WERI-Rb-1 (cell line): ENCODE results near the gene FAM43A.

Experiments used
- DNase-seq: peaks from one replicate; pipeline ENCODE4 v3.0.0-alpha.2; 2020
- H3K27ac ChIP-seq: fragments of 250-450 bp; sonication (Bioruptor Pico); 2 replicates; pipeline ENCODE4 v1.5.1; 2020; ENCODE audit warnings: mild to moderate bottlenecking, moderate library complexity
- H3K27me3 ChIP-seq: fragments of 250-450 bp; sonication (Bioruptor Pico); 2 replicates; pipeline ENCODE4 v1.5.1; 2021; ENCODE audit warnings: mild to moderate bottlenecking, low read depth, moderate library complexity; ENCODE audit not compliant: insufficient read depth, severe bottlenecking
- H3K36me3 ChIP-seq: fragments of 250-450 bp; sonication (Bioruptor Pico); 2 replicates; pipeline ENCODE4 v1.5.1; 2020; ENCODE audit warnings: mild to moderate bottlenecking, moderate library complexity
- H3K4me3 ChIP-seq: 2 replicates; pipeline ENCODE4 v1.5.1; 2011; ENCODE audit warnings: low read depth, mild to moderate bottlenecking, control low read depth, low read length
- H3K9me3 ChIP-seq: fragments of 250-450 bp; sonication (Bioruptor Pico); 2 replicates; pipeline ENCODE4 v1.5.1; 2021; ENCODE audit warnings: mild to moderate bottlenecking, moderate library complexity; ENCODE audit not compliant: severe bottlenecking
- TF ChIP-seq, protein P1 (sequence below): IDR thresholded peaks from 2 replicates; pipeline ENCODE4 v1.5.1; 2011; ENCODE audit warnings: low read depth, mild to moderate bottlenecking, control low read depth, inconsistent platforms, low read length

Gene FAM43A, protein sequence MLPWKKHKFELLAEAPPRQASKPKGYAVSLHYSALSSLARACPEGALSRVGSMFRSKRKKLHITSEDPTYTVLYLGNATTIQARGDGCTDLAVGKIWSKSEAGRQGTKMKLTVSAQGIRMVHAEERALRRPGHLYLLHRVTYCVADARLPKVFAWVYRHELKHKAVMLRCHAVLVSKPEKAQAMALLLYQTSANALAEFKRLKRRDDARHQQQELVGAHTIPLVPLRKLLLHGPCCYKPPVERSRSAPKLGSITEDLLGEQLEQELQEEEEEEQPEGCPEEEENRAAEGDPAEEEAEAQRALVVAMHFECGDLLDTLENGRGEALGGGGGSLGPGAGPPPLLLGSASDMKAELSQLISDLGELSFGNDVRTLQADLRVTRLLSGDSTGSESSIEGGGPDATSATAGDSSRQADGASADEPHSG

DNA sequence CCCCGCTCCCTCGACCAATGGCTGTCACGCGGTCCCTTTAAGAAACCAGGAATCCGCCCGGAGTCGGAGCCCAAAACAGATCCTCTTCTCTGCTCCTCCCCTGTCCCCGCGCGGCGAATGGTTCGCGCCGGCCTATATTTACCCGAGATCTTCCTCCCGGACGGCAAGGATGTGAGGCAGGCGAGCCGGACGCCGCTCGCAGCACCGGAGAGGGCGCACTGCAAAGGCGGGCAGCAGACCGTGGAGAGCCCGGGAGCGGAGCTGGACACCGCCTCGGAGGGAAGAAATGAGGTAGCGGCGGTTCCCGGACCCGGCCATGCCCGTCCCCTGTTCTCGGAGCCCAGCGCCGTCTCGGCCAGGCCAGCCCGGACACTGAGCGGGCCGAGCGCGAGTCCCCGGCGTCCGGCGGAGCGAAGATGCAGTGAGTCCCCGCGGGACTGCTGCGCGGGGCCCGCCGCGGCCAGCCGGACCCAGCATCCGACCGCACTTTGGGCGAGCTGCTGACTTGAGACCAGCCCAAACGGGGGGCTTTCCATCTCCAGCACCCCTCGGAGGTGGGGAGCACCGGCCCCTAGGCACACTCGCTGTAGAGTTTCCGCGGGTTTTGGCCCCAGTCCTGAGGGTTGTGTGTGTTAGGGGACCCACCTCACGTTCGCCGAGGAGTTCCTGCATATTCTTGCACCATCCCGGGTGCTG is at the start of gene FAM43A:
FAM43A (plus strand) TSS at position 166 of the 696 bp plus-strand sequence. CDS start 944 bp downstream, outside the sequence.
- H3K36me3 ChIP-seq: peaks cover 4% of the 10 kb centered on the region; the same call in 1 of the 2 replicates
- H3K9me3 ChIP-seq: no peaks in the 10 kb centered on the region
- H3K27ac ChIP-seq: peak within 1 kb of the TSS; percentile 50; the same call in 1 of the 2 replicates
- no peaks in the 10 kb centered on the region for H3K27me3 ChIP-seq
- DNase-seq: peak; percentile 84
- H3K4me3 ChIP-seq: peak within 1 kb of the TSS; percentile 46
- TF ChIP-seq, protein P1, sequence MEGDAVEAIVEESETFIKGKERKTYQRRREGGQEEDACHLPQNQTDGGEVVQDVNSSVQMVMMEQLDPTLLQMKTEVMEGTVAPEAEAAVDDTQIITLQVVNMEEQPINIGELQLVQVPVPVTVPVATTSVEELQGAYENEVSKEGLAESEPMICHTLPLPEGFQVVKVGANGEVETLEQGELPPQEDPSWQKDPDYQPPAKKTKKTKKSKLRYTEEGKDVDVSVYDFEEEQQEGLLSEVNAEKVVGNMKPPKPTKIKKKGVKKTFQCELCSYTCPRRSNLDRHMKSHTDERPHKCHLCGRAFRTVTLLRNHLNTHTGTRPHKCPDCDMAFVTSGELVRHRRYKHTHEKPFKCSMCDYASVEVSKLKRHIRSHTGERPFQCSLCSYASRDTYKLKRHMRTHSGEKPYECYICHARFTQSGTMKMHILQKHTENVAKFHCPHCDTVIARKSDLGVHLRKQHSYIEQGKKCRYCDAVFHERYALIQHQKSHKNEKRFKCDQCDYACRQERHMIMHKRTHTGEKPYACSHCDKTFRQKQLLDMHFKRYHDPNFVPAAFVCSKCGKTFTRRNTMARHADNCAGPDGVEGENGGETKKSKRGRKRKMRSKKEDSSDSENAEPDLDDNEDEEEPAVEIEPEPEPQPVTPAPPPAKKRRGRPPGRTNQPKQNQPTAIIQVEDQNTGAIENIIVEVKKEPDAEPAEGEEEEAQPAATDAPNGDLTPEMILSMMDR: no peak

DNA sequence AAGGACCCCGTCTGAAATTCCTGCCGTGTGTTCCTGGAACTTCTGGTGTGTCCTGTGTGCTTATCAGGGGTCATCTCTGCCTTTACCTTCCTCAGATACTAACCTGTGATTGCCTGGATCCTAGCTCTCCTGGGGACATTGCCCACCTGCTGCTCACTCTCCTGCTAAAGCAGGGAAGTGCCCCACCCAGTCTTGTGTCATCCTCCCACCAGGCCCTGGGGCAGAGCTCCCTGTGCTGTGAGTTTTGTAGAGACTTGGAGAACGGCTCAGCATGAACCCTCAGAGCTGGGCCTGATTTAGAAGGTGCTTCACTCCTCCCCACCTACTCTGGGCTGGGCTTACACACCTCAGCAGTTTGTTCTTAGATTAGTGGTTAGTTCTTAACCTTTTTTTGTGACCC is 48.6 kb upstream of the FAM43A start:
- H3K9me3 ChIP-seq: no peaks in the 10 kb centered on the region
- no peaks in the 10 kb centered on the region for H3K36me3 ChIP-seq
- no peak overlapping the region for H3K27ac ChIP-seq
- DNase-seq: no peak
- TF ChIP-seq, protein P1: no peak
- no peaks in the 10 kb centered on the region for H3K27me3 ChIP-seq
- no peak overlapping the region for H3K4me3 ChIP-seq

DNA sequence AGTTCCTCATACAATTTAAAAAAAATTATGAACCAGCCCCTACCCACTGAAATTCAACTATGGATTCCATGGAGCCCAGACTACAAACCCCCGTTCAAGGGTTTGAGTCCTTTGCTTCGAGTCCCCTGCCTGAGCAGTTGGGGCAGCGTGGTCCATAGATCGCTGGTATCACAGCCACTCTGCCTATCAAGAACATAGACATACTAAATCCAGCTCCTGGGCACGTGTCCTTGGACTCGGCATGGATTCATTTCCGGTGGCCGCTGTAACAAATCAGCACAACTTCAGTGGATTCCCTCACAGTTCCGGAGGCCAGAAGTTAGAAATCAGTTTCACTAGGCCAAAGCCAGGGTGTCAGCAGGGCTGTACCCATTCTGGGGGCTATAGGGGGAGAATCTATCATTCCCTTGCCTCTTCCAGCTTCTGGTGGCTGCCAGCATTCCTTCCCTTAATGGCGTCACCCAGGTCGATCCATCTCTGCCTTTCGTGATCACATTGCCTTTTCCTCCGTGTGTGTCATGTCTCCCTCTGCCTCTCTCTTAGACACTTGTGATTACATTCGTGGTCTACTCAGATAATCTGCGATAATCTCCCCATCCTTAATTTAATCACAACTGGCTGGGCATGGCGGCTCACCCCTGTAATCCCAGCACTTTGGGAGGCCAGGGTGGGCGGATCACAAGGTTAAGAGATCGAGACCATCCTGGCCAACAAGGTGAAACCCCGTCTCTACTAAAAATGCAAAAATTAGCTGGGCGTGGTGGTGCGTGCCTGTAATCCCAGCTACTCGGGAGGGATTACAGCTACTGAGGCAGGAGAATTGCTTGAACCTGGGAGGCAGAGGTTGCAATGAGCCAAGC is 47.9 kb upstream of the FAM43A start:
- H3K27ac ChIP-seq: no peak overlapping the region
- H3K4me3 ChIP-seq: no peak overlapping the region
- no peaks in the 10 kb centered on the region for H3K27me3 ChIP-seq
- no peak for DNase-seq
- no peaks in the 10 kb centered on the region for H3K36me3 ChIP-seq
- TF ChIP-seq, protein P1: no peak
- no peaks in the 10 kb centered on the region for H3K9me3 ChIP-seq

DNA sequence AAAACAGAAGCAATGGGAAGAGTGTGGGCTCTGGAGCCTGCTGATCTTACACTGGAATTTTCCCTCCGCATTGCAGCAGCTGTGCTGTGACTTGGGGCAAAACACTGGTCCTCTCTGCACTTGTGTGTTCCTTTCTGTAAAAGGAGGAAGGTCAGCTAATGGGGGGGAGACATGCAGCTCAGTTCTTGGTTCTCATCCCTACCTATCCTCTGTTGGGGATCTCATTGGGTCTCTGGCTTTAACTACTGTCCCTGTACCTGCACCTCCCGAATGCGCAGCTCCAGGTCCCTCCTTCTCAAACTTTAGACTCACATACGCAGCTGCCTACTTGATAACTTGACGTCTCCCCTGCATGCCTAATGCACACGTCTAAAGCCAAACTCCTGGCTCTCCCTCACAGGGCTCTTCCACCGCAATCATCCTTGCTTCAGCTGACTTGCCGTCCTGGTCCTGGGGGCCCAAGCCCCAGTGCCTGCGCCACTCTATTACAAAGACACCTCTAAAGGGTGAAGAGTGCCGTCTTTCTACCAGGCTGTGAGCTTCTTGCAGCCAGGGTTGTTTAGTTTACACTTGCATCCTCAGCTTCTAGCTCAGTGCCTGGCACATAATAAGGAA is 46.6 kb upstream of the FAM43A start:
- H3K27ac ChIP-seq: no peak overlapping the region
- no peak overlapping the region for H3K4me3 ChIP-seq
- H3K27me3 ChIP-seq: no peaks in the 10 kb centered on the region
- 0 out of 2 replicates have a peak, but pooled peaks cover 3% of the 10 kb centered on the region for H3K36me3 ChIP-seq
- no peaks in the 10 kb centered on the region for H3K9me3 ChIP-seq
- no peak for DNase-seq
- TF ChIP-seq, protein P1: no peak

DNA sequence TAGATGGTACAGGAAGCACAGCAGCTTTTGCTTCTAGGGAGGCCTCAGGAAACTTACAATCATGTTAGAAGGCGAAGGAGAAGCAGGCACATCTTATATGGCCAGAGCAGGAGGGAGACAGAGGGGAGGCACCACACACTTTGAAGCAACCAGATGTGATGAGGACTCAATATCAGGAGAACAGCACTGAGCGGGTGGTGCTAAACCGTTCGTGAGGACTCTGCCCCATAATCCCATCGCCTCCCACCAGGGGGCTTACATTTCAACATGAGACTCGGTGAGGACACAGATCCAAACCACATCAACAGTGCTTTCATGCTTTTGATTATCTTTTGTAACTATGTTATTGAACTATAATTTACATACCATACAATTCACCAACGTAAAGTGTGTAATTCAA is 44.9 kb upstream of the FAM43A start:
- Histone ChIP-seq H3K36me3 (0 out of 2 replicates have a peak, but pooled peaks cover 3% of the 10 kb centered on the region), H3K4me3 (no peak overlapping the region), H3K27me3 (no peaks in the 10 kb centered on the region), H3K9me3 (no peaks in the 10 kb centered on the region), H3K27ac (no peak overlapping the region)
- peak; percentile 14 for DNase-seq
- TF ChIP-seq, protein P1: 0 out of 2 replicates have a peak, but pooled peaks have one; percentile 17
